K562 treated with DMSO at 1 percent for 4 hours (cell line): ENCODE results near the gene IFT52. TPM values are rescaled to one million over a fixed set of nuclear protein-coding genes. Genes with fewer than 3 reads are reported as not detected.

Experiments
- total RNA-seq: library from RNA; unstranded; fragments of 300-600 nt; gene quantifications from 2 replicates; pipeline ENCODE4 v1.2.3, GENCODE V29; 2022; ENCODE audit not compliant: insufficient read depth

IFT52 gene, protein sequence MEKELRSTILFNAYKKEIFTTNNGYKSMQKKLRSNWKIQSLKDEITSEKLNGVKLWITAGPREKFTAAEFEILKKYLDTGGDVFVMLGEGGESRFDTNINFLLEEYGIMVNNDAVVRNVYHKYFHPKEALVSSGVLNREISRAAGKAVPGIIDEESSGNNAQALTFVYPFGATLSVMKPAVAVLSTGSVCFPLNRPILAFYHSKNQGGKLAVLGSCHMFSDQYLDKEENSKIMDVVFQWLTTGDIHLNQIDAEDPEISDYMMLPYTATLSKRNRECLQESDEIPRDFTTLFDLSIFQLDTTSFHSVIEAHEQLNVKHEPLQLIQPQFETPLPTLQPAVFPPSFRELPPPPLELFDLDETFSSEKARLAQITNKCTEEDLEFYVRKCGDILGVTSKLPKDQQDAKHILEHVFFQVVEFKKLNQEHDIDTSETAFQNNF
- 9.6 and 16.2 TPM in 2 replicates for total RNA-seq

DNA sequence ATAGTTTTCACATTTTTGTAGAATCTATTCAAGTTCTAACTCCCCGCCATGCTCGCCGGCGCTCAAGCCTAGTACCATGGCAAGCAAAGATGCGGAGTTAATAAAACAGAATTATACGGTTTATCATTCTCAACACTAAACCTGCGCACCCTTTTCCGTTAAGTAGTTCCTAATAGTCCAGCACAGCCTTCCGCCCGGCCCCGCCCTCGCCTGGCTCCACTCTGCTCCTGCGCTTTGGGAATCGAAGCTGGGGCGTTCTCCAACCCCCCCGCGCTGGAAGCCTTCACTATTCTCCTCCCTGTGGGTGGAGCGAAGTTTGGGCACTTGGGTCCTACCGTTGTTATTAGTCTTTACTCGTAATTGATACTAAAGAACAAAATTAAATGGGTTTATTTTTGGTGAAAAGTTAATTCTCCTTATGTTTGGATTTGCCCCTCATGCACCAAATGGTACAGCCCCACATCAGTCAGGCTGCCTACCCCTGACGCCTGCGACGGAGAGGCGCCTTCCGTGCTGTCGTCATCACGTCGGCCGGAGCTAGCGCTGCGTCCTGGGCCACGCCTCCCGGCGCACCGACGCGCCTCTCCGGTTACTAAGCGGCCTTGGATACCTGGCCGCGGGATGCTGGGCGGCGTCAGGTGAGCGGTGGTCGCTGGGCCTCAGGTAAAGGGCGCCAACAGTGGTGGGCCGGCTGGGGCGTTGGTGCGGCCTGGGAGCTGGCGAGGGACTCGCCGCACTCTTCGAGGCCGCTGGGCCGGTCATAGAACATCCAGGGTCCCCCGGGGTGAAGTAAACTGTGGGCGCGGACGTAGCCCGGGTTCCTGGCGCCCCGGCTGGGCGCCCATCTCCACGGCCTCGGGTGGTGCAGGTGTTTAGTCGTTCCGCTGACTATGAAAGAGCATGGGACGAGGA lies at the start of gene IFT52:
Gene IFT52 (plus strand): TSS at position 546 of the 912 bp plus-strand sequence. CDS start 3,762 bp downstream, outside the sequence.

DNA sequence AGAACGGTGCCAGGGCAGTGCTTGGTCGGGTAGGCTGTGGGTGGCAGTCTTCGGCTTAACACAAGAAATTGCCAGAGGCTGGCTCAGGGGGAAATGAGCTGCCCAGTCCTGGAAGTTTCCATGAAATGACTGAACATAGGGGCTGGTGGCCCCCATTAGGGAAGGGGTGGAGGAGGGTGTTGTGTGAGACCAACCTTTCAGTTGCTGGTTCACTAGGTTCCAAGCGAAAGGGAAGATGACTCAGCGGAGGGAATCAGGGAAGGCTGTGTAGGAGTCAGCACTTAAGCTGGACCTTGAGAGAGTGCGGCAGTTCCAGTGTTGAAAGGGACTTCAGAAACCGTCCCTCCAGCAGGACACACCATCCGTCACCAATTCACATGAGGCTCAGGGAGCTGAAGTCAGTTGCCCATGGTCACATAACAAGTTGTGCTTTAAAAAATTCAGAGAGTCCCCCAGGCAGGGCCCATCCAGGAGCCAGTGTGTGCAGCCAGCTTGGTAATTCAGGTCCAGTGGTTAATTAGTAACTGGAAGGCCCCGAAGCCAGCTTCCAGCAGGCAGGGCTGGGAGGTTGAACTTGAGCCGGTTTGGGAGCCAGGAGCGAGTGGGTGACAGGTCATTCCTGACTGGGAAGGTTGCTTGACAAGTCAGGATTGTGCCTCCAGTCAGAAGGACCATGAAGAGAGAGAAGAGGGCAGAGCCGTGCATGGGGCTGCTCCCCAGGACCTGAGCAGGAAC lies 32.2 kb upstream of the IFT52 start, which contains the start of gene SGK2:
Gene SGK2 (plus strand): TSS at position 616 of the 735 bp plus-strand sequence. CDS start 7,469 bp downstream, outside the sequence.

DNA sequence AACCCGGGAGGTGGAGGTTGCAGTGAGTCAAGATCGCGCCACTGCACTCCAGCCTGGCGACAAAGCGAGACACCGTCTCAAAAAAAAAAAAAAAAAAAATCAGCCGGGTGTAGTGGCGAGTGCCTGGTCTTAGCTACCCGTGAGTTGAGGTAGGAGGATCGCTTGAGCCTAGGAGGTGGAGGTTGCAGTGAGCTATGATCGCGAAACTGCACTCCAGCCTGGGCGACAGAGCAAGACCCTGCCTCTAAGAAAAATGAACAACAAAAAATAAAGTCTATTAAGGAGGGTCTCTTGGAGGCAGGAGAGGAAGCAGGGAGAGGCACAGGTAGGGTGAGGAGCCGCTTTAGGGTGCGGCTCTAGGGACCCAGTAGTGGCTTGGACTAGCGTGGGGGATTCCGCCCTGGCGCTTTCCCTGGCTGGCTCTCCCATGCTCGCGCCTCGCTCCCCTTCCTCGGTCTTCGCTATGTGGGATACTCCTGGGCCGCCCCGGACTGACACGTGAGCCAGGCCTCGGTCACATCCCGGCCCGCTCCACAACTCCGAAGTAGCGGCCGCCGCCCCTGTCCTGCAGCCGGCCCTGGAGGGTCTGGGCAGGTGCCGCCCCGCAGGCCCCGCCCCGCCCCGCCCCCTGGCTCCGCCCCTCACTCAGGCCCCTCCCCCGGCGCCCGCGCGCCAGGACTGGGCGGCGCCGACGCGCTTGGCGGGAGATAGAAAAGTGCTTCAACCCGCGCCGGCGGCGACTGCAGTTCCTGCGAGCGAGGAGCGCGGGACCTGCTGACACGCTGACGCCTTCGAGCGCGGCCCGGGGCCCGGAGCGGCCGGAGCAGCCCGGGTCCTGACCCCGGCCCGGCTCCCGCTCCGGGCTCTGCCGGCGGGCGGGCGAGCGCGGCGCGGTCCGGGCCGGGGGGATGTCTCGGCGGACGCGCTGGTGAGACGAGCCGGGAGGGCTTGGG lies 75.9 kb downstream of the IFT52 start, which contains the start of gene MYBL2:
Gene MYBL2 (plus strand): TSS at position 739 of the 953 bp plus-strand sequence. CDS start 170 bp downstream, at position 909.

Other genes with a start within 250 kb of the IFT52 start
- 28.9 and 43.4 TPM in 2 replicates for gene SRSF6, start 133.0 kb upstream of the IFT52 start, total RNA-seq
- 0.76 and 2.1 TPM in 2 replicates for gene L3MBTL1, start 83.2 kb upstream of the IFT52 start, total RNA-seq
- not detected in 2 replicates for gene SGK2, start 31.9 kb upstream of the IFT52 start, total RNA-seq
- 137 and 143 TPM in 2 replicates for gene MYBL2, start 76.2 kb downstream of the IFT52 start, total RNA-seq
- not detected in 2 replicates for gene GTSF1L, start 136.1 kb downstream of the IFT52 start, total RNA-seq